Measurements from ENCODE around the gene ZNF688. TPM values are rescaled to one million over a fixed set of nuclear protein-coding genes. Genes with fewer than 3 reads are reported as not detected.
A peak's percentile ranks its signal among the peaks of the same experiment; 100 is the strongest.

ZNF688 gene
- total and polyA plus RNA-seq, 9 of the 15 experiments (the other 6 are each of a cell fraction or from before 2014, with no cell fraction given) = 0.48 to 12.9 (median 4.5) TPM

DNA sequence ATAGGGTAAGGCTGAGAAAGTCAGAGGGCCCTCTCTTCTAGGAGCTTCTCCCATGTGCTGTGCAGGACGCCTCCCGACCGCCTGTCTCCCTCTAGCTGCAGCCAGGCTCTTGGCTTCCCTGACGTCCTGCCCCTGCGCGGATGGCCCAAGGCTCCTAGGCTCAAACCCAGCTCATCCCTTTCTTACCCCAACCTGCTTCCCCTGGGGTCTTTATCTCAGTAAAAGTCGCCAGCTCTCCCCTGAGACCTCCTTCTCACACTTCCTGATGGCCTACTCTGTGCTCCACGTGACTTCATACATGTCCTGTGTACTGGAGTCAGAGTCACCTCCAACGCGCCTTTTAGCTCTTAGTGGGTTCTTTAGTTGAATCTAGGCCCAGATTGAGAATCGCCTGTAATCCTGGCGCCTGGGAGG, 35.7 kb downstream of the ZNF688 start (continued):
- TF ChIP-seq HNRNPUL1 (IDR thresholded peaks at IDR 0.05; ENCODE audit: low read length) = no peak
- TF ChIP-seq ZEB2 (IDR thresholded peaks at IDR 0.05) = no peak
- TF ChIP-seq, protein P1, sequence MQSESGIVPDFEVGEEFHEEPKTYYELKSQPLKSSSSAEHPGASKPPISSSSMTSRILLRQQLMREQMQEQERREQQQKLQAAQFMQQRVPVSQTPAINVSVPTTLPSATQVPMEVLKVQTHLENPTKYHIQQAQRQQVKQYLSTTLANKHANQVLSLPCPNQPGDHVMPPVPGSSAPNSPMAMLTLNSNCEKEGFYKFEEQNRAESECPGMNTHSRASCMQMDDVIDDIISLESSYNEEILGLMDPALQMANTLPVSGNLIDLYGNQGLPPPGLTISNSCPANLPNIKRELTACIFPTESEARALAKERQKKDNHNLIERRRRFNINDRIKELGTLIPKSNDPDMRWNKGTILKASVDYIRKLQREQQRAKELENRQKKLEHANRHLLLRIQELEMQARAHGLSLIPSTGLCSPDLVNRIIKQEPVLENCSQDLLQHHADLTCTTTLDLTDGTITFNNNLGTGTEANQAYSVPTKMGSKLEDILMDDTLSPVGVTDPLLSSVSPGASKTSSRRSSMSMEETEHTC (IDR thresholded peaks at IDR 0.05) = 0 out of 2 replicates have a peak, but pooled peaks have one; percentile 8
- no peak for TF ChIP-seq DLX4 (CRISPR knock-in tag; IDR thresholded peaks at IDR 0.05)
- no peak for TF ChIP-seq PRPF4 (IDR thresholded peaks at IDR 0.05; ENCODE audit: insufficient read depth, low read depth, low read length, poor library complexity, severe bottlenecking)
- TF ChIP-seq ZNF274 (IDR thresholded peaks at IDR 0.05; ENCODE audit: borderline replicate concordance, low read depth, low read length) = no peak
- TF ChIP-seq SAFB (IDR thresholded peaks at IDR 0.05; ENCODE audit: borderline replicate concordance, low read depth, low read length) = no peak
- TF ChIP-seq MTF1 (CRISPR knock-in tag; IDR thresholded peaks at IDR 0.05; ENCODE audit: borderline replicate concordance) = no peak
- no peak for TF ChIP-seq SPI1 (IDR thresholded peaks at IDR 0.05; ENCODE audit: borderline replicate concordance, low read depth, low read length)
- TF ChIP-seq, protein P2, sequence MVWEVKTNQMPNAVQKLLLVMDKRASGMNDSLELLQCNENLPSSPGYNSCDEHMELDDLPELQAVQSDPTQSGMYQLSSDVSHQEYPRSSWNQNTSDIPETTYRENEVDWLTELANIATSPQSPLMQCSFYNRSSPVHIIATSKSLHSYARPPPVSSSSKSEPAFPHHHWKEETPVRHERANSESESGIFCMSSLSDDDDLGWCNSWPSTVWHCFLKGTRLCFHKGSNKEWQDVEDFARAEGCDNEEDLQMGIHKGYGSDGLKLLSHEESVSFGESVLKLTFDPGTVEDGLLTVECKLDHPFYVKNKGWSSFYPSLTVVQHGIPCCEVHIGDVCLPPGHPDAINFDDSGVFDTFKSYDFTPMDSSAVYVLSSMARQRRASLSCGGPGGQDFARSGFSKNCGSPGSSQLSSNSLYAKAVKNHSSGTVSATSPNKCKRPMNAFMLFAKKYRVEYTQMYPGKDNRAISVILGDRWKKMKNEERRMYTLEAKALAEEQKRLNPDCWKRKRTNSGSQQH (CRISPR knock-in tag; IDR thresholded peaks at IDR 0.05) = 0 out of 2 replicates have a peak, but pooled peaks have one; percentile 72
- TF ChIP-seq, protein P3, sequence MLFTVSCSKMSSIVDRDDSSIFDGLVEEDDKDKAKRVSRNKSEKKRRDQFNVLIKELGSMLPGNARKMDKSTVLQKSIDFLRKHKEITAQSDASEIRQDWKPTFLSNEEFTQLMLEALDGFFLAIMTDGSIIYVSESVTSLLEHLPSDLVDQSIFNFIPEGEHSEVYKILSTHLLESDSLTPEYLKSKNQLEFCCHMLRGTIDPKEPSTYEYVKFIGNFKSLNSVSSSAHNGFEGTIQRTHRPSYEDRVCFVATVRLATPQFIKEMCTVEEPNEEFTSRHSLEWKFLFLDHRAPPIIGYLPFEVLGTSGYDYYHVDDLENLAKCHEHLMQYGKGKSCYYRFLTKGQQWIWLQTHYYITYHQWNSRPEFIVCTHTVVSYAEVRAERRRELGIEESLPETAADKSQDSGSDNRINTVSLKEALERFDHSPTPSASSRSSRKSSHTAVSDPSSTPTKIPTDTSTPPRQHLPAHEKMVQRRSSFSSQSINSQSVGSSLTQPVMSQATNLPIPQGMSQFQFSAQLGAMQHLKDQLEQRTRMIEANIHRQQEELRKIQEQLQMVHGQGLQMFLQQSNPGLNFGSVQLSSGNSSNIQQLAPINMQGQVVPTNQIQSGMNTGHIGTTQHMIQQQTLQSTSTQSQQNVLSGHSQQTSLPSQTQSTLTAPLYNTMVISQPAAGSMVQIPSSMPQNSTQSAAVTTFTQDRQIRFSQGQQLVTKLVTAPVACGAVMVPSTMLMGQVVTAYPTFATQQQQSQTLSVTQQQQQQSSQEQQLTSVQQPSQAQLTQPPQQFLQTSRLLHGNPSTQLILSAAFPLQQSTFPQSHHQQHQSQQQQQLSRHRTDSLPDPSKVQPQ (CRISPR knock-in tag; IDR thresholded peaks at IDR 0.05; ENCODE audit: borderline replicate concordance) = no peak
- TF ChIP-seq, protein P4, sequence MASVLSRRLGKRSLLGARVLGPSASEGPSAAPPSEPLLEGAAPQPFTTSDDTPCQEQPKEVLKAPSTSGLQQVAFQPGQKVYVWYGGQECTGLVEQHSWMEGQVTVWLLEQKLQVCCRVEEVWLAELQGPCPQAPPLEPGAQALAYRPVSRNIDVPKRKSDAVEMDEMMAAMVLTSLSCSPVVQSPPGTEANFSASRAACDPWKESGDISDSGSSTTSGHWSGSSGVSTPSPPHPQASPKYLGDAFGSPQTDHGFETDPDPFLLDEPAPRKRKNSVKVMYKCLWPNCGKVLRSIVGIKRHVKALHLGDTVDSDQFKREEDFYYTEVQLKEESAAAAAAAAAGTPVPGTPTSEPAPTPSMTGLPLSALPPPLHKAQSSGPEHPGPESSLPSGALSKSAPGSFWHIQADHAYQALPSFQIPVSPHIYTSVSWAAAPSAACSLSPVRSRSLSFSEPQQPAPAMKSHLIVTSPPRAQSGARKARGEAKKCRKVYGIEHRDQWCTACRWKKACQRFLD (CRISPR knock-in tag; IDR thresholded peaks at IDR 0.05) = 0 out of 2 replicates have a peak, but pooled peaks have one; percentile 18
- no peak for TF ChIP-seq XRCC3 (IDR thresholded peaks at IDR 0.05)
- no peak for TF ChIP-seq PCBP2 (IDR thresholded peaks at IDR 0.05; ENCODE audit: low read depth, low read length, poor library complexity, severe bottlenecking)
